ENCODE measurements around the gene YY2. TPM values are rescaled to one million over a fixed set of nuclear protein-coding genes. Genes with fewer than 3 reads are reported as not detected.
"Not testable (repeated sequence)": the region's sequence is repeated elsewhere in the genome, so short reads cannot be mapped to it uniquely, and the experiment has no call there.

The YY2 gene
- total RNA-seq, 1 donor from 2014 or later, result 2.0 TPM

DNA sequence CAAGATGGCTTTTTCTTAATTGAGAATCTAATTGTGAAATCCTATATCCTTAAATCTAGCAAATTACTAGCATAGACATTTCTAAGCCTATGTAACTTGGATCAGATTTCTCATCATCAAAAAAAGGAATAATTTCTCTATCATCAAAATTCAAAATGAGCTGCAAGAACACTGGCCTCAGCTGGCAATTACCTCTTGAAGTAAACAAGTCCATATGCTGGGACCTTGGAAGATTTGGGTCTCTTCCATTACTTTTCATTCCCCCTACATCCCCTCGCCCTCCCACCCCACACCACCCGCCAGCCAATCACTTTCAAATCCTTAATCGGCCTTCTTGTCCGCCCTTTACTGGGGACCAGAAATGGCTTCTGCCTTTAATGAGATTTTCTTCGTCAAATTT lies 39.7 kb upstream of the YY2 start:
- Mint-ChIP-seq H3K36me3 (ENCODE audit: low read depth, unreplicated experiment) (no peaks in the 10 kb centered on the region), H3K9me3 (ENCODE audit: unreplicated experiment) (no peaks in the 10 kb centered on the region), H3K4me1 (ENCODE audit: low read depth, unreplicated experiment) (no peaks in the 10 kb centered on the region), H3K27ac (ENCODE audit: unreplicated experiment) (no peak overlapping the region), H3K4me3 (ENCODE audit: unreplicated experiment) (no peak overlapping the region), H3K27me3 (ENCODE audit: low read depth, unreplicated experiment) (peaks cover 2% of the 10 kb centered on the region)
- DNase-seq (ENCODE audit: low read depth) (no peak), FAIRE-seq (no peak)
- H3K4me2 ChIP-seq (ENCODE audit: low read length), result no peak overlapping the region
- no peak overlapping the region for H3K27ac ChIP-seq (ENCODE audit: low read depth, low read length)
- H3K4me1 ChIP-seq (ENCODE audit: insufficient read depth, low read length), result no peaks in the 10 kb centered on the region
- no peaks in the 10 kb centered on the region for H3K36me3 ChIP-seq (ENCODE audit: insufficient read depth, low read length)
- no peak overlapping the region for H3K9ac ChIP-seq (ENCODE audit: low read length)
- no peak overlapping the region for H3K4me3 ChIP-seq (ENCODE audit: insufficient read depth, low read depth, low read length)
- no peak for TF ChIP-seq EZH2 (IDR thresholded peaks at IDR 0.05; ENCODE audit: insufficient read depth, low read length)
- TF ChIP-seq, protein P1, sequence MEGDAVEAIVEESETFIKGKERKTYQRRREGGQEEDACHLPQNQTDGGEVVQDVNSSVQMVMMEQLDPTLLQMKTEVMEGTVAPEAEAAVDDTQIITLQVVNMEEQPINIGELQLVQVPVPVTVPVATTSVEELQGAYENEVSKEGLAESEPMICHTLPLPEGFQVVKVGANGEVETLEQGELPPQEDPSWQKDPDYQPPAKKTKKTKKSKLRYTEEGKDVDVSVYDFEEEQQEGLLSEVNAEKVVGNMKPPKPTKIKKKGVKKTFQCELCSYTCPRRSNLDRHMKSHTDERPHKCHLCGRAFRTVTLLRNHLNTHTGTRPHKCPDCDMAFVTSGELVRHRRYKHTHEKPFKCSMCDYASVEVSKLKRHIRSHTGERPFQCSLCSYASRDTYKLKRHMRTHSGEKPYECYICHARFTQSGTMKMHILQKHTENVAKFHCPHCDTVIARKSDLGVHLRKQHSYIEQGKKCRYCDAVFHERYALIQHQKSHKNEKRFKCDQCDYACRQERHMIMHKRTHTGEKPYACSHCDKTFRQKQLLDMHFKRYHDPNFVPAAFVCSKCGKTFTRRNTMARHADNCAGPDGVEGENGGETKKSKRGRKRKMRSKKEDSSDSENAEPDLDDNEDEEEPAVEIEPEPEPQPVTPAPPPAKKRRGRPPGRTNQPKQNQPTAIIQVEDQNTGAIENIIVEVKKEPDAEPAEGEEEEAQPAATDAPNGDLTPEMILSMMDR (IDR thresholded peaks at IDR 0.05; ENCODE audit: insufficient read depth, low read depth, low read length), result no peak
- H4K20me1 ChIP-seq (ENCODE audit: insufficient read depth, low read length), result no peaks in the 10 kb centered on the region
- H3K9me3 ChIP-seq (ENCODE audit: insufficient read depth, low read depth, low read length), result no peaks in the 10 kb centered on the region
- H3K27me3 ChIP-seq (ENCODE audit: insufficient read depth, low read length), result no peaks in the 10 kb centered on the region
- H2AFZ ChIP-seq (ENCODE audit: low read depth, low read length), result no peak overlapping the region
- H3K79me2 ChIP-seq (ENCODE audit: insufficient read depth, low read length), result no peaks in the 10 kb centered on the region

- H3K4me3 Mint-ChIP-seq (ENCODE audit: unreplicated experiment); H3K4me1 Mint-ChIP-seq (ENCODE audit: low read depth, unreplicated experiment); H3K4me1 ChIP-seq (ENCODE audit: insufficient read depth, low read length); H3K36me3 Mint-ChIP-seq (ENCODE audit: low read depth, unreplicated experiment); H3K9me3 Mint-ChIP-seq (ENCODE audit: unreplicated experiment); H2AFZ ChIP-seq (ENCODE audit: low read depth, low read length); H3K36me3 ChIP-seq (ENCODE audit: insufficient read depth, low read length); H4K20me1 ChIP-seq (ENCODE audit: insufficient read depth, low read length); H3K27ac Mint-ChIP-seq (ENCODE audit: unreplicated experiment); H3K27me3 Mint-ChIP-seq (ENCODE audit: low read depth, unreplicated experiment); FAIRE-seq; DNase-seq (ENCODE audit: low read depth); H3K27me3 ChIP-seq (ENCODE audit: insufficient read depth, low read length); H3K27ac ChIP-seq (ENCODE audit: low read depth, low read length); H3K9ac ChIP-seq (ENCODE audit: low read length); H3K9me3 ChIP-seq (ENCODE audit: insufficient read depth, low read depth, low read length); H3K4me3 ChIP-seq (ENCODE audit: insufficient read depth, low read depth, low read length); H3K79me2 ChIP-seq (ENCODE audit: insufficient read depth, low read length); H3K4me2 ChIP-seq (ENCODE audit: low read length): not testable (repeated sequence)
Observed at GRCh38 chrX:21820170-21820569, 35.6 kb upstream of the YY2 start.

DNA sequence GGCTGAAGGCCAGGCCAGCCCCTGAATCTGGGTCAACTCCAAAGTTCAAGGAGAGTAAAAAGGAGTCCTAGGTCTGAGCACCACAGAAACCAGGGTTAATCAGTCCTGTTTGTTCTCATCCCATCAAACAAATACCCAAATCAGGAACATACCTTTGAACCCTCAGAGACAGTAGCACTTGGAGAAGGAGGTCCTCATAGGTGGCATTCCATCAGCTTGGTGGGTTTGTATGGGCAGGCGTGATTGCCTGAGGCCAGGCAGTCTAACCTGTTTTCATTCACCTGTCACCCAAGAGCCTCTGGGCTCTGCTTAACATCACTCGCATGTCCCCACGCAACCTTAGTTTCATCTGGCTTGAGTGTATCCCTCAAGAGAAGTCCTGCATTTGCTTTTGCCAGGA lies 33.9 kb upstream of the YY2 start:
- H3K27ac Mint-ChIP-seq (ENCODE audit: unreplicated experiment), result no peak overlapping the region
- no peaks in the 10 kb centered on the region for H3K4me1 ChIP-seq (ENCODE audit: insufficient read depth, low read length)
- TF ChIP-seq, protein P1 (IDR thresholded peaks at IDR 0.05; ENCODE audit: insufficient read depth, low read depth, low read length), result no peak
- TF ChIP-seq EZH2 (IDR thresholded peaks at IDR 0.05; ENCODE audit: insufficient read depth, low read length), result no peak
- H3K27me3 Mint-ChIP-seq (ENCODE audit: low read depth, unreplicated experiment), result no peaks in the 10 kb centered on the region
- no peaks in the 10 kb centered on the region for H4K20me1 ChIP-seq (ENCODE audit: insufficient read depth, low read length)
- H3K36me3 Mint-ChIP-seq (ENCODE audit: low read depth, unreplicated experiment), result no peaks in the 10 kb centered on the region
- no peak overlapping the region for H2AFZ ChIP-seq (ENCODE audit: low read depth, low read length)
- no peak overlapping the region for H3K4me2 ChIP-seq (ENCODE audit: low read length)
- no peak for FAIRE-seq
- H3K79me2 ChIP-seq (ENCODE audit: insufficient read depth, low read length), result no peaks in the 10 kb centered on the region
- no peaks in the 10 kb centered on the region for H3K27me3 ChIP-seq (ENCODE audit: insufficient read depth, low read length)
- H3K27ac ChIP-seq (ENCODE audit: low read depth, low read length), result no peak overlapping the region
- no peak overlapping the region for H3K4me3 Mint-ChIP-seq (ENCODE audit: unreplicated experiment)
- no peak for DNase-seq (ENCODE audit: low read depth)
- no peaks in the 10 kb centered on the region for H3K4me1 Mint-ChIP-seq (ENCODE audit: low read depth, unreplicated experiment)
- H3K4me3 ChIP-seq (ENCODE audit: insufficient read depth, low read depth, low read length), result no peak overlapping the region
- no peaks in the 10 kb centered on the region for H3K9me3 ChIP-seq (ENCODE audit: insufficient read depth, low read depth, low read length)
- H3K9me3 Mint-ChIP-seq (ENCODE audit: unreplicated experiment), result no peaks in the 10 kb centered on the region
- no peak overlapping the region for H3K9ac ChIP-seq (ENCODE audit: low read length)
- H3K36me3 ChIP-seq (ENCODE audit: insufficient read depth, low read length), result no peaks in the 10 kb centered on the region

All from astrocyte (in vitro differentiated cells and primary cell).